GM10266 (cell line): ENCODE data around the gene CECR2.

Experiments
- DNase-seq: peaks from one replicate; pipeline ENCODE4 v3.0.0; 2012; ENCODE audit errors: extremely low spot score
- TF ChIP-seq, protein P1 (sequence below): IDR thresholded peaks from 2 replicates; pipeline ENCODE4 v1.5.1; 2012; ENCODE audit warnings: mild to moderate bottlenecking, low read depth; ENCODE audit not compliant: control insufficient read depth, insufficient read depth; ENCODE audit errors: missing control alignments

Gene CECR2

DNA sequence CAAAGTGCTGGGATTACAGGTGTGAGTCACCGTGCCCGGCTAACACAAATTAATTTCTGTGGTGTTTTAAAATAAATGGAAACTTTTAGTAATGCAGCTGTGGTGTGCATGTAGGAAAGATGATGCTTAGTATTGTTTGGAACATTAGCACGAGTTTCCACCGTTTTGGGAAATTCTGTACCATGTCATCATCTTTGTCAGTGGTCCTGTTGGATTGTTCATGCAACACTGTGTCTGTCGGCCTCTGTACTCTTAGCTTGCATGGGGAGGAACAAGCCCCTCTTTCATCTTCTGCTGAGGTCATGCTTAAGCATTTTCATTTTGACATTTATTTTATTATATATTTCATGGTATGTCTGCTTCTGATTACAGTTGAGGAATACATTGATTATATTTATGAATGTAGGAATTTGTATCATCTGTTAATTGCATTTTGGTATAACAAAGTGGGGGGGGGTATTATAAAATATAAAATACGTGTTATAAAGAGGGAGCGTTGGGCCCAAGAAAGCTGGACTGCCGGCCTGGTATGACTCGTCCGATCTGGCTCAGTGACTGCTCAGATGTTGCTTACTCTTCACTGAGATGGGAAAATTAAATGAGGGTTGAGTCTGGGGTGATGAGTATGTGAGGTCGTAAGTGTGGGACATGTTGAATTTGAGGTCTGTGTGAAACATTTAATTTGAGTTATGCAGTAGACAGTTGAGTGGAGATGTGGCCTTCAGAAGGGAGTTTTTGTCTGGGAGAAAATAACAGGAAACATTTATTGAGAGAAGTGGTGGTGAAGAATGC is 28.7 kb downstream of the CECR2 start:
- no peak for DNase-seq
- TF ChIP-seq, protein P1, sequence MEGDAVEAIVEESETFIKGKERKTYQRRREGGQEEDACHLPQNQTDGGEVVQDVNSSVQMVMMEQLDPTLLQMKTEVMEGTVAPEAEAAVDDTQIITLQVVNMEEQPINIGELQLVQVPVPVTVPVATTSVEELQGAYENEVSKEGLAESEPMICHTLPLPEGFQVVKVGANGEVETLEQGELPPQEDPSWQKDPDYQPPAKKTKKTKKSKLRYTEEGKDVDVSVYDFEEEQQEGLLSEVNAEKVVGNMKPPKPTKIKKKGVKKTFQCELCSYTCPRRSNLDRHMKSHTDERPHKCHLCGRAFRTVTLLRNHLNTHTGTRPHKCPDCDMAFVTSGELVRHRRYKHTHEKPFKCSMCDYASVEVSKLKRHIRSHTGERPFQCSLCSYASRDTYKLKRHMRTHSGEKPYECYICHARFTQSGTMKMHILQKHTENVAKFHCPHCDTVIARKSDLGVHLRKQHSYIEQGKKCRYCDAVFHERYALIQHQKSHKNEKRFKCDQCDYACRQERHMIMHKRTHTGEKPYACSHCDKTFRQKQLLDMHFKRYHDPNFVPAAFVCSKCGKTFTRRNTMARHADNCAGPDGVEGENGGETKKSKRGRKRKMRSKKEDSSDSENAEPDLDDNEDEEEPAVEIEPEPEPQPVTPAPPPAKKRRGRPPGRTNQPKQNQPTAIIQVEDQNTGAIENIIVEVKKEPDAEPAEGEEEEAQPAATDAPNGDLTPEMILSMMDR: no peak

DNA sequence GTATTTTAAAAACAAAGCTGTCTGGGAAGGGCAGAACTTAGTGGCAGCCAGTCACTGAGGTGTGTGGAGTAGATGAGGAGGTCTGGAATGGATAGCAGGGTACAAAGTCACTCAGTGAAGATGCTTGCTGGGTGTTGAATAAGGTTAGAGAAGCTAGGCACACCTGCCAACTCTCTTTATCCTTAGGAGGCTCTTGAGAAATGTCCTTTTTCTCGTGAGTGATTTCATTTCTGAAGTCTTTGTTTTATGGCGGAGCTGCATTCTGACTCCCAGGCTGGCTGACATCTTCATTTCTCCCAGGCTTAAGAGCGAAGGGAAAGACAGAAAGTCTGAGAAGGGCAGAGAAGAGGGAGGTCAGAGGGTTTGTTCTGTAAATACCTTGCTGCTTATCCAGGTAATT is 31.0 kb downstream of the CECR2 start:
- TF ChIP-seq, protein P1: no peak

DNA sequence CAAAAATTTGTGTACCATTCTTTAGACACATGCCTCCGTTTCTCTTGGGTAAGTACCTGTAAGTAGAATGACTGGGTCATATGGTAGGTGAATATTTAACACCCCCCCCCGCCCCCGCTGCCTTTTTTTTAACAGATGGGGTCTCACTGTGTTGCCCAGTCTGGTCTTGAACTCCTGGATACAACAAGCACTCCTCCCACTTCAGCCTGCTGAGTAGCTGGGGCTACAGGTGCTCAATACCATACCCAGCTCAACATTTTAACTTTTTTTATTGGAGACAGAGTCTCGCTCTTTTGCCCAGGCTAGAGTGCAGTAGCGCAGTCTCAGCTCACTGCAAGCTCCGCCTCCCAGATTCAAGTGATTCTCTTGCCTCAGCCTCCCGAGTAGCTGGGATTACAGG is 32.5 kb downstream of the CECR2 start:
- TF ChIP-seq, protein P1: no peak
- DNase-seq: no peak

More for the DNA sequence above, 31.0 kb downstream of the CECR2 start:
- no peak for DNase-seq

DNA sequence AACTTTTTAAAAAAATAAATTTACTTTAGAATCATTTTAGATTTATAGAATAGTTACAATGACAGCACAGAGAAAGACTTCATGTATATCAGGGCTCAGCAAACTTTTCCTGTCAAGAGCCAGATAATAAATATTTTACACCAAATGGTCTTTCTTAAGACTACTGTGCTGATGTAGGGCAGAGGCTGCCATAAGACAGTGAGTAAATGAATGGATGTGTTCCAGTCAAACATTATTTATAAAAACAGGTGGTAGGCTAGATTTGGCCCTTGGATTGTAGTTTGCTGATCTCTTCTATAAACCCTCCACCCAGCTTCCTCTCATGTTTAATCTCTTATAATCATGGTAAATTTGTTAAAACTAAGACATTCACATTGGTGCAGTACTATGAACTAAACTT is 33.0 kb downstream of the CECR2 start:
- TF ChIP-seq, protein P1: no peak
- no peak for DNase-seq

DNA sequence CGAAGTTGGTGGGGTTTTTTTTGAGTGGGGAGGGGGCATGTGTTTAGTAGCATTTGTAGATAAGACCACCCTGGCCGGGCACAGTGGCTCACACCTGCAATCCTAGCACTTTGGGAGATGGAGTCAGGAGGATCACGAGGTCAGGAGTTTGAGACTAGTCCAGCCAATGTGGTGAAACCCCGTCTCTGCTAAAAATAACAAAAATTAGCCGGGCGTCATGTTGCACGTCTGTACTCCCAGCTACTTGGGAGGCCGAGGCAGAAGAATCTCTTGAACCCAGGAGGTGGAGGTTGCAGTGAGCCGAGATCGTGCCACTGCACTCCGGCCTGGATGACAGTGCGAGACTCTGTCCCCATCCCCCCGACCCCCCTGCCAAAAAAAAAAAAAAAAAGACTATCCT is 34.6 kb downstream of the CECR2 start:
- DNase-seq: no peak
- TF ChIP-seq, protein P1: no peak

DNA sequence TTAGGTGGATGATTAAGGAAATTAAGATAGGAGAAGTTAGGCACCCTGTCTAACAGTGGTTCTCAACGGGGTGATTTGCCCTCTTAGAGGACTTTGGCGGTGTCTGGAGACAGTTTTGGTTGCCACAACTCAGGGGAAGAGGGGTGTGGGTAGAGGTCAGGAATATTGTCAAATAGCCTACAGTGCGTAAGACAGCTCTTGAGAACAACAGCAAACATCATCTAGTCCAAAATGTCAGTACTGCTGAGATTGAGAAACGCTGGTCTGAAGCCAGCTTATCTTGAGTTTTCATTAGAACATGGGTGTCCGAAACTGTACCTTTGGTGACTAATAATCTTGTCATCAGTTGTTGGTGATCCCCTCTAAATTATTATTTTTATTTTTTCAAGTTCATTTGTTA is 38.4 kb downstream of the CECR2 start:
- TF ChIP-seq, protein P1: no peak
- no peak for DNase-seq

DNA sequence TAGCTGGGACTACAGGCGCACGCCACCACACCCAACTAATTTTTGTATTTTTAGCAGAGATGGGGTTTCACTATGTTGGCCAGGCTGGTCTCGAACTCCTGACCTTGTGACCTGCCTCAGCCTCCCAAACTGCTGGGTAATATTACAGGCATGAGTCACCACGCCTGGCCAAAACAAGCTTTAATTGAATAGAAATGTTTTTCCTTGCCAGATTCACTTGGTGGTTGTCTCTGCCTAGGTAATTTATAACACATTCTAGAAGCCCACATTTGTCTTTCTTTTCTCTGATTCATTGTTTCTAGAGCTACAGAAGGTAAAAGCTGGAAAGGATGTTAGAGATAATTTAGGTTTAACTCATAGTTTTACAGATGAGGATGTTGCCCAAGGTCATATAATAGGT is 41.3 kb downstream of the CECR2 start:
- DNase-seq: no peak
- TF ChIP-seq, protein P1: no peak
